ENCODE results near the gene RBCK1.
"Not testable (repeated sequence)": the region's sequence is repeated elsewhere in the genome, so short reads cannot be mapped to it uniquely, and the experiment has no call there.

RBCK1 gene

DNA sequence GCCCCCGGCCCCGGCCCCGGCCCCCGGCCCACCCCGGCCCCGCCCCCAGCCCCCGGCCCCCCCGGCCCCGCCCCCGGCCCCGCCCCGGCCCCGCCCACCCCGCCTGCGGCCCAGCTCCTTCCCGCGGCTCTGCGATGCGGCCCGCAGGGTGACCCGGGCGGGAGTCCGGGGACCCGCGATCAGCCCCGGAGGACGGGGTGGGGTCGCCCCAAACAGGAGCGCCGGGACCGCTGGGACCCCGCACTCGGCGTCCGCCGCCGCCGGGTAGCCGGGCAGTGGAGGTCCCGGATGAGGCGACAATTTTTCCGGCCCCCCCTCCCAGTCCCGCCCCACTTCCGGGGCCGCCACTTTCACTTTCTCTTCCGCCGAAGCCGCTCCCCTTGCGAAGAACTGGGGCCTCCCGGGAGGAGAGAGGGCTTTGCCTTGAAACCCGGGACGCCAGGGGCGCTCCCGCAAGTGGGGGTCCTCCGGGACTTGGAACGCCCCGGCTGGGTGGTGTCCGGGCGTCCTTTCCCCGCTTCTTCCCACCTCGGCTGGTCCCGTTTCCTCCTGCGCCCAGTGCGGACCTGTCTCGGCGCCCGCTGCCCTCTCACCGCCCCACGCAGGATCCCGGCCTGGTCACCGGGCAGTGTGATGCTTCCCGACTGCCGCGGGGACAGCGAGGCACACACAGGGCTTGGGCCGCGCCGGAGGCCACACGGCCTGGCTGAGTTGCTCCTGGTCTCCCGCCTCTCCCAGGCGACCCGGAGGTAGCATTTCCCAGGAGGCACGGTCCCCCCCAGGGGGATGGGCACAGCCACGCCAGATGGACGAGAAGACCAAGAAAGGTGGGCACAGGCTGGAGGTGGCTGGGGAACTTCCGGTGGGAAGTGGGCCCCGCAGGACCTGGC, at the start of gene RBCK1:
TSS of gene RBCK1 (plus strand) at position 347 of the 890 bp plus-strand sequence. CDS start at position 806, 459 bp downstream.
- peak; percentile 76 to 80 for DNase-seq

GRCh38 chr20:358891-359555, 49.1 kb upstream of the RBCK1 start:
- DNase-seq: no peak

DNA sequence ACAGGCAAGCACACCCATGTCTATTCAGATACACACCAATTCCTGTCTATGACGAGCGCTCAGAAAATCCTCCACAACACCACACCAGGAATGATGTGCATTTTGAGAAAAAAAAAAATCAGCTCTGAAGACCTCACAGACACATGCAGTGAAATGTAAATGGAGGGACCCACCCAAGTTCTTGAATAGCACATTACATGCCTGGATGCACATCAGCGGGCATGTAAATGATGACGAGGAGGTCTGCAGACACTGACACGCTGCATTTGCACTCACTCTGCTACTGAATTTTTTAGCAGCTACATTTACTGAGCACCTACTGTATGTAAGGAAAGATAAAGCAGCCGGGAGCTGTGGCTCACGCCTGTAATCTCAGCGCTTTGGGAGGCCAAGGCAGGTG, 46.5 kb upstream of the RBCK1 start:
- no peak for DNase-seq

DNA sequence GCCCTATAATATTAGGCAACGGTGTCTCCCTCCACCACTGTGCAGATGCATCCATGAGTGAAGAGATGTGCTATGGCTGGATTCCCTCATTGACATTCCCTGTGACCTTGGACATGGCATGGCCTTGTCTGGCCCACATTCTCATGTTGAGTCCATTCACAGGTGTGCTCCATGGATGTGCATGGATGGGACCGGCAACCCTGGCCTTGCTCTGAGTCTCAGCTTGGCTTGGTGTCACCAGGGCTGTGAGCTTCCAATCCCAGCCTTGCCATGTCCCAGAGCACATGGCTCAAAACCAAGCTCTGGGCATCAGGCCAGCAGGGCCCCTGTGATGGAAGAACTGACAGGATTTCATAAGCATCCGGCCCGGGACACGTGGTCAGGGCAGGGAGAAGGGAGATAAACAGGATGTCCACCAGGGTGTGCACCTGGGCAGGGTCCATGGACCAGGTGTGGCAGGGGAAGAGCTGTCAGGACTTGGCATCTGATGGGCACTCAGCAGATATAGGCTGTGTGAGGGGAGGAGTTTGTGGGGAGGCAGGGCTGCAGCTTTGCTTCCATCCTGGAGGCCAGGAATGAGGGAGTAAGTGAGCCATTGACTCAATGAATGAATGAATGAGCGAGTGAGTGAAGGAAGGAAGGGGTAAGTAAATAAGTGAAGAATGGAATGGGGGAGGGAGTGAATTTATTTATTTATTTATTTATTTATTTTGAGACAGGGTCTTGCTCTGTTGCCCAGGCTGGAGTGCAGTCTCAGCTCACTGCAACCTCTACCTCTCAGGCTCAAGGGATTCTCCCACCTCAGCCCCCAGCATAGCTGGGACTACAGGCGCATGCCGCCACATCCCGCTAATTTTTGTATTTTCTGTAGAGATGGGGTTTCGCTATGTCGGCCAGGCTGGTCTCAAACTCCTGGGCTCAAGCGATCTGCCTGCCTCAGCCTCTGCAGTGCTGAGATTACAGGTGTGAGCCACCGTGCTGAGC, 45.5 kb upstream of the RBCK1 start:
- peak; percentile 76 to 79 for DNase-seq

DNA sequence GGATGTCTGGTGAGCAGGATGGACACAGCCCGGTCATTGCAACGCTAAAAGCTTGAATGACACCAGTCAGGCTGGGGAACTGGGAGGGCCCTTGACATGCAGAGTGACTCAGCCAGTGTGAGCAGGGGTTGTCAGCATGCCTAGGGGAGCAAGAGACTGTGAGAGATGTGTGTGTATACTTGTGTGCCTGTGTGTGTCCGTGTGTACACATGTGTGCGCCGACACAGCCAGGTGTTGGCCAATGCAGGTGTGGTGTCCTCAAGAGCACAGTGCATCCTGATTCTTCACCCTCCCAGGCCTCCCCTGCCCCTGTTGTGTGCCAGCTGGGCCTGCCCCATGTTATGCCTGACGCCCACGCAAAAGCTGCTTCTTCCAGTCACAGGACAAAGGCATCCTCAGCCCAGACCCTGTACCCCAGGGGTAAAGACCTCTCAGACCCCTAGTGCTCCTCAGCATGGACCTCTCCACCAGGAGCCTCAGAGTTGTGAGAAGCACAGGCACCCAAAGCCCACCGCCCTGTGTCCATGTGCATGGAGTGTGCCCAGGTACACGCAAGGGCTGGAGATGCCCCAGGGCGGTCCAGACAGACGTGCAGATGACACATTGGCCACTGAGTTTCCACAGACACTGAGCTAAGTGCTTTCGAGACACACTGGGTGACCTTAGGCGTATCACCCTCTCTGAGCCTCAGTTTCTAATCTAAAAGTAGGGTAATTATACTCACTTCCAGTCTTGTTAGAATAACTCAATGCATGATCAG, 44.6 kb upstream of the RBCK1 start:
- DNase-seq: no peak

GRCh38 chr20:364905-365794, 42.9 kb upstream of the RBCK1 start:
- DNase-seq: no peak

- no peak for DNase-seq
Observed at GRCh38 chr20:366041-366718, 41.9 kb upstream of the RBCK1 start.

DNA sequence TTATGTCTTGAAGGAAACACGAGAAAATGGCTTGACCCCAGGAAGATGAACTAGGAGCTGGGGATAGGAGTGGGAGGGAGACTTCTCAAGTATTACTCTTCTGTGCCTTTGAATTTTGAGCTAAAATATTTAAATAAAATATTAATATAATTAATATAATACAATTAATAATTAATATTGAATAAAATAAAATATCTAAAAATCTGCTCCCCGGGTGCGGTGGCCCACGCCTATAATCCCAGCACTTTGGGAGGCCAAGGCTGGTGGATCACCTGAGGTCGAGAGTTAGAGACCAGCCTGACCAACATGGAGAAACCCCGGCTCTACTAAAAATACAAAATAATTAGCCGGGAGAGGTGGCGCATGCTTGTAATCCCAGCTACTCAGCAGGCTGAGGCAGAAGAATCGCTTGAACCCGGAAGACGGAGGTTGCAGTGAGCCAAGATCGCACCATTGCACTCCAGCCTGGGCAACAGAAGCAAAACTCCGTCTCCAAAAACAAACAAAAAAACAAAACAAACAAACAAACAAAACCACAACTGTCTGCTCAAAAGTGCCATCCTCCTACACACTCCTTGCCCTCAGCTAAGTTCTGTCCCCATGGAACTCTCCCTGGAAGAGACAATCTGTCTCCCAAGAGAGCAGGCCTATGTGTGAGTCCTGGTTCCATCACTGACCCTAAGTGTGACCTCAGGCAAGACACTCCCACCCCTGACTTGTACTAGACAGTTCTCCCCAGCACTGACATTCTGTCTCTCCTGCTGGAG, 41.2 kb upstream of the RBCK1 start:
- no peak for DNase-seq

DNA sequence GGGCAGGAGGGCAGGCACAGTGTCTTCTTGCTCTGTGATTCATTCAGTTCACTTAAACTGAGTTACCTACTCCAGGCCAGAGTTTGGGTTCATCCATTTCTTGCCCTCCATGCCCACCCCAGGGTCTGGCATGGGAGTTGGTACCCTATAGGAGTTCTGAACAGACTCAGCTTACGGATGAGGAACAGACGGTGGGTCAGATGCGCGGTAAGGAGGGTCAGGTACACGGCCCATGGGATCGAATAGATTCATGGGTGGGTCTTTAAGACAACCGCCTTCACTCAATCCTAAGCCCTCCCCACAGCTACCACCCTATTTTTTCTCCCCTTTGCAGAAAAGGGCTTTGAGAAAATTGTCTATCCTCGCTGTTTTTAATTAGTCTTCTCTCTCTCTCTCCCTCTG, 40.6 kb upstream of the RBCK1 start:
- DNase-seq: no peak

GRCh38 chr20:368915-369314, 39.2 kb upstream of the RBCK1 start:
- no peak for DNase-seq

DNA sequence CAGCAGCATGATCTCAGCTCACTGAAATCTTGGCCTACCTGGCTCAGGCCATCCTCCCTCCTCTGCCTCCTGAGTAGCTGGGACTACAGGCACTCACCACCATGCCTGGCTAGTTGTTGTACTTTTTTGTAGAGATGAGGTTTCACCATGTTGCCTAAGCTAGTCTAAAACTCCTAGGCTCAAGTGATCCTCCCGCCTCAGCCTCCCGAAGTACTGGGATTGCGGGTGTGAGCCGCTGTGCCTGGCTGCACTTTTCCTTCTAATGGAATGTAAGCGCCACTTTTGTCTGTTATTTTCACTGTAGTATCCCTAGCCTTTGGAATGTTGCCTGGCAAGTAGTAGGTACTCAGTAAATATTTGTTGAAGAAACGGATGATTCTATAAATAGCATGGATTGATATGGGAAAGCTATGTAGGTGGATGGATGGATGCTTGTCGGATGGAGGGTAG, 37.9 kb upstream of the RBCK1 start:
- DNase-seq: no peak

DNA sequence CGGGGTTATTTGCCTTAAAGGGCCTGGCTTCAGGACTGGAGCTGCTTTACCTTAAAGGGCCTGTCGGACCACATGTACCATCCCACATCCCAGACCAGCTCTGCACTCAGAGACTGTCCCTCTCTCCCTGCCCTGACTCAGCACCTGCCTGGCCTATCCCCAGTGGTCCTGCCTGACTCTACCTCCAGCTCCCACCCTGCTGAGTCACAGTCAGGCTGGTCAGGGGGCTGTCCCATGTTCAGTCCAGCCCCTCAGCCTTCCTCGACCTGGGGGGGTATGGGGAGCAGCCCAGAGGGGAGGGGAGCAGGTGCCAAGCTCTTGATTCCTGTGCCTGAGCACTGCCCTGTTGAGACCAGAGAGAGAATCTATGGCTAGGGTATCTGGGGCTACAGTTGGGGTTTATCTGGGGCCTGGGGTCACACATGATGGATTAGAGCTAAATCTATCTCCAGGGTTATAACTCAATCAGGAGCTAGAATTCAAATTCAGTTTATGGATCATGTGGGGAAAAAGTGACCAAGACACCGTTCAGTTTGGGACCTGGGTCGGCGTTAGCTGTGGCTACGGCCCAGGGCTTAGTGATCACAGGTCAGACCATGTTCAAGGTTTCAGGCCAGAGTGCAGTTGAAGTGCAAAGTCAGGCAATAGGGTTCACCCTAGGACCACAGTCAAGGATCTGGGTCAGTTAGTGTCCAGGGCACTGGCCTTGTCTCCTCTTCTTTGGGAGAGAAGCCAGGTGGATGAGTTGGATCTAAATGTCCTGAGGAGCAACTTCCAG, 36.9 kb upstream of the RBCK1 start:
- no peak for DNase-seq

GRCh38 chr20:371755-372542, 36.1 kb upstream of the RBCK1 start:
- DNase-seq: no peak

DNA sequence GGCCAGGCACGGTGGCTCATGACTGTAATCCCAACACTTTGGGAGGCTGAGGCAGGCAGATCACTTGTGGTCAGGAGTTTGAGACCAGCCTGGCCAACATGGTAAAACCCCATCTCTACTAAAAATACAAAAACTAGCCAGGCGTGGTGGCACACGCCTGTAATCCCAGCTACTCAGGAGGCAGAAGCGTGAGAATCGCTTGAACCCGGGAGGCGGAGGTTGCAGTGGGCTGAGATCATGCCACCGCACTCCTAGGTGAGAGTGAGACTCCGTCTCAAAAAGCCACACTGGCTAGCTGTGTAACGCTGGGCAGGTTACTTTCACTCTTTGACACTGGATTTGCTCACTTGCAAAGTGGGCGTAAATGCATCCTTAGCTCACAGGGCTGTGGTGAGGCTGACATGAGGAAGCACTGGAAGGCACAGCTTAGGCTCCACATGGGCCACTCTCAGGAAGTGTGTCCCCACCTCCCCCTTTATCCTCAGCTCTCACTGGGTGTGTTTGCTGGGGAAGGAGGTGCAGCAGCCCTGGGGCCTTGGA, 35.5 kb upstream of the RBCK1 start:
- DNase-seq: not testable (repeated sequence)

GRCh38 chr20:373171-373890, 34.8 kb upstream of the RBCK1 start:
- no peak for DNase-seq

GRCh38 chr20:375265-375889, 32.7 kb upstream of the RBCK1 start:
- no peak for DNase-seq

Measured in NCI-H2081 (cell line).